GM23248 (cell line): ENCODE data around the gene HOXB3. TPM values are rescaled to one million over a fixed set of nuclear protein-coding genes. Genes with fewer than 3 reads are reported as not detected.
A peak's percentile ranks its signal among the peaks of the same experiment; 100 is the strongest.

Source experiments
- DNase-seq: peaks from one replicate; pipeline ENCODE4 v3.0.0-alpha.2; 2015
- H2AFZ ChIP-seq: fragments of 200-600 bp; sonication (generic); 2 replicates; pipeline ENCODE4 v1.6.1; 2016; ENCODE audit warnings: antibody characterized with exemption
- H3F3A ChIP-seq: fragments of 200-600 bp; sonication (generic); 2 replicates; pipeline ENCODE4 v1.6.1; 2016; ENCODE audit warnings: mild to moderate bottlenecking, antibody characterized with exemption, mixed run types; ENCODE audit not compliant: insufficient read depth
- H3K27ac ChIP-seq: fragments of 200-600 bp; sonication (generic); 2 replicates; pipeline ENCODE4 v1.5.1; 2016; ENCODE audit warnings: mild to moderate bottlenecking
- H3K27me3 ChIP-seq: fragments of 200-600 bp; sonication (generic); replicated peaks from 2 replicates; pipeline ENCODE4 v1.6.1; 2016; ENCODE audit warnings: mild to moderate bottlenecking; ENCODE audit not compliant: insufficient read depth
- H3K36me3 ChIP-seq: fragments of 200-600 bp; sonication (generic); 2 replicates; pipeline ENCODE4 v1.6.1; 2016; ENCODE audit warnings: low read depth, mild to moderate bottlenecking
- H3K4me1 ChIP-seq: fragments of 200-600 bp; sonication (generic); 2 replicates; pipeline ENCODE4 v1.6.1; 2016; ENCODE audit warnings: mild to moderate bottlenecking; ENCODE audit not compliant: insufficient read depth
- H3K4me2 ChIP-seq: fragments of 200-600 bp; sonication (generic); one replicate; pipeline ENCODE4 v1.6.1; 2016; ENCODE audit warnings: mild to moderate bottlenecking; ENCODE audit not compliant: unreplicated experiment
- H3K4me3 ChIP-seq: fragments of 200-600 bp; sonication (generic); 2 replicates; pipeline ENCODE4 v1.5.1; 2016; ENCODE audit warnings: mild to moderate bottlenecking
- H3K79me2 ChIP-seq: fragments of 200-600 bp; sonication (generic); 2 replicates; pipeline ENCODE4 v1.6.1; 2016; ENCODE audit warnings: mild to moderate bottlenecking; ENCODE audit not compliant: insufficient read depth
- H3K9ac ChIP-seq: fragments of 200-600 bp; sonication (generic); 2 replicates; pipeline ENCODE4 v1.6.1; 2016; ENCODE audit warnings: mild to moderate bottlenecking
- H3K9me2 ChIP-seq: fragments of 200-600 bp; sonication (generic); 2 replicates; pipeline ENCODE4 v1.6.1; 2016; ENCODE audit warnings: mixed run types, mild to moderate bottlenecking, moderate library complexity; ENCODE audit not compliant: insufficient read depth
- H3K9me3 ChIP-seq: fragments of 200-600 bp; sonication (generic); one replicate; pipeline ENCODE4 v1.6.1; 2017; ENCODE audit warnings: low read depth
- H4K20me1 ChIP-seq: fragments of 200-600 bp; sonication (generic); 2 replicates; pipeline ENCODE4 v1.6.0; 2016; ENCODE audit not compliant: insufficient read depth
- EZH2 ChIP-seq: fragments of 200-600 bp; sonication (generic); IDR thresholded peaks from 2 replicates; pipeline ENCODE4 v1.6.1; 2018; ENCODE audit warnings: antibody characterized with exemption, mild to moderate bottlenecking; ENCODE audit not compliant: insufficient read depth, poor library complexity, severe bottlenecking
- EZH2phosphoT487 ChIP-seq: fragments of 200-600 bp; sonication (generic); IDR thresholded peaks from 2 replicates; pipeline ENCODE4 v1.6.1; 2018; ENCODE audit warnings: antibody characterized with exemption, moderate library complexity, mild to moderate bottlenecking, low read depth; ENCODE audit not compliant: insufficient read depth
- WGBS, 2 experiments: methylation state at CpG; one replicate each; pipeline ENCODE4 v1.1.6; 2015 to 2017; ENCODE audit warnings: low lambda C conversion rate in 2 of 2, low coverage in 1 of 2; ENCODE audit errors: missing lambda C conversion rate in 2 of 2; 5-methylcytosine and 5-hydroxymethylcytosine counted together
- in situ Hi-C: fragments of 300-500 bp; cut with MboI; formaldehyde crosslinking; loops from 2 replicates; pipeline ENCODE4 v1.15.0; 2020
- microRNA counts: library from miRNA; unstranded; fragments of <30 nt; microRNA quantifications from one replicate; lab custom pipeline; 2016
- microRNA-seq: library from miRNA; unstranded; fragments of <30 nt; microRNA quantifications from one replicate; pipeline ENCODE4, GENCODE V29; 2016; ENCODE audit warnings: borderline number of aligned reads
- polyA plus RNA-seq: library from polyadenylated mRNA; unstranded; fragments of >200 nt; fragmentation: Nextera tagmentation; extraction: Ambion mirVana; gene quantifications from 2 replicates; pipeline ENCODE4 v1.2.1, GENCODE V29; 2016
- small RNA-seq: library from RNA; depleted of rRNA; stranded (forward); fragments of <200 nt; gene quantifications from one replicate; pipeline ENCODE3, GENCODE V24; 2014; ENCODE audit warnings: low read depth, low replicate concordance
- total RNA-seq: library from RNA; depleted of rRNA; stranded (reverse); fragments of >200 nt; shearing (Covaris generic); gene quantifications from 2 replicates; pipeline ENCODE4 v1.2.3, GENCODE V29; 2014; rRNA removed

The HOXB3 gene
- total and polyA plus RNA-seq, 2 experiments from 2014 or later: 1.9 to 2.4 TPM

DNA sequence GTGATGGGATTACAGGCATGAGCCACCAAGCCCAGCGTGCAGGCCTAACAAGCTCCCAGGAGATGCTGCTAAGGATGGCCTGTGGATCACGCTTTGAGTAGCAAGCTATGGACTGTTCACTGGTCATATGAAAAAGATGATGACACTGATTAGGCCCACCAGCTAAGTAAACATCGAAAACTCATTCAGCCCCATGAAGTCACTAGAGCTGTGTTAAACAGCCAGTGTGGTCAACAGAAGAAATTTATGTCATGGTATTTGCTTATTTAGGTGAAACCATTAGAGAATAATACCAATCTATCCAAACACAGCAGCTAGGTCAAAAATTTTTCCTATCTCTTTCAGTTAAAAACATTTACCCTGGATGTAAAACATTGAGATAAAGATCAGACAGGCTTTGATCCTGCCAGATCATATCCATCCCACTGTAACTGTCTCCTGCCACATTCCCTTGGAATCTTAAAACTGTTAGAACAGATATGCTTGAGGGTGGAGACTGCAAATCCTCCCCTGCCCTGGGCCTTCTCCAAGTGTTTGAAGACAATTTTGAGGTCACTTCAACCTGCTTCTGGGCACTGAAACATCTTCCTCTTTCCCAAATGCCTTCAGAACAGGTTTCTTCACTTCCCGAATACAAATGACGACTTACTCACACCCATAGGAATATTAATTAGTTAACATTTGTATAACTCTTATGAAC is 90.2 kb downstream of the HOXB3 start:
- H2AFZ ChIP-seq: no peak overlapping the region
- no peak overlapping the region for H3K4me3 ChIP-seq
- no peak overlapping the region for H3K27ac ChIP-seq
- no peak for TF ChIP-seq EZH2
- no peak for TF ChIP-seq EZH2phosphoT487
- in situ Hi-C loops: no loop called here
- H3K9me2 ChIP-seq: no peaks in the 10 kb centered on the region
- no peak overlapping the region for H3K9ac ChIP-seq
- H3K4me1 ChIP-seq: no peaks in the 10 kb centered on the region
- H3K4me2 ChIP-seq: no peak overlapping the region
- no peaks in the 10 kb centered on the region for H3K36me3 ChIP-seq
- 95 to 98% methylated on average over 5 of the region's 5 CpGs for WGBS, 2 experiments
- no peaks in the 10 kb centered on the region for H3K9me3 ChIP-seq
- H3K79me2 ChIP-seq: no peaks in the 10 kb centered on the region
- H3K27me3 ChIP-seq: no peaks in the 10 kb centered on the region
- no peaks in the 10 kb centered on the region for H4K20me1 ChIP-seq
- DNase-seq: no peak
- no peaks in the 10 kb centered on the region for H3F3A ChIP-seq

DNA sequence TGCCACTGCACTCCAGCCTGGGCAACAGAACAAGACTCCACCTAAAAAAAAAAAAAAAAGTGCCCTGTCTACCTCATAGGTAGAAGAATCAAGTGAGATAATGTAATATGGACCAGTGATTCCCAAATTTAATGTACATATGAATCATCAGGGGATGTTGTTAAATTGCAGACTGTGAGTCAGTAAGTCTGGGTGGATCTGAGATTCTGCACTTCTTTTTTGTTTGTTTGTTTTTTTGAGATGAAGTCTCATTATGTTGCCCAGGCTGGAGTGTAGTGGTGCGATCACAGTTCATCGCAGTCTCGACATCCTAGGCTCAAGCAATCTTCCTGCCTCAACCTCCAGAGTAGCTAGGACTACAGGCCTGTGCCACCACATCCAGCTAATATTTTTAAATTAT is 90.8 kb downstream of the HOXB3 start:
- in situ Hi-C loops: no loop called here
- H3F3A ChIP-seq: peaks cover 6% of the 10 kb centered on the region; the same call in 1 of the 2 replicates
- H2AFZ ChIP-seq: no peak overlapping the region
- no peaks in the 10 kb centered on the region for H3K9me3 ChIP-seq
- H3K4me2 ChIP-seq: no peak overlapping the region
- H3K79me2 ChIP-seq: no peaks in the 10 kb centered on the region
- no peaks in the 10 kb centered on the region for H3K36me3 ChIP-seq
- no peak overlapping the region for H3K9ac ChIP-seq
- H3K4me1 ChIP-seq: 0 out of 2 replicates have a peak, but pooled peaks cover 3% of the 10 kb centered on the region
- H4K20me1 ChIP-seq: no peaks in the 10 kb centered on the region
- H3K27ac ChIP-seq: no peak overlapping the region
- WGBS, 2 experiments: 93 to 98% methylated on average over 3 of the region's 3 CpGs
- peak; percentile 65 for DNase-seq
- no peaks in the 10 kb centered on the region for H3K9me2 ChIP-seq
- H3K4me3 ChIP-seq: no peak overlapping the region
- TF ChIP-seq EZH2phosphoT487 (no peak), EZH2 (no peak)
- no peaks in the 10 kb centered on the region for H3K27me3 ChIP-seq

MicroRNA genes within 50 kb of the gene (microRNA counts, 767-probe panel; counts per million panel counts)
- 6,041 counts per million, percentile 92 among the panel's probes with 10 or more counts for microRNA hsa-miR-10a-5p (lab: Ali Mortazavi, UCI)

Small RNAs within 50 kb of the gene (microRNA-seq; reads per million reads assigned to microRNA genes)
- gene MIR196A1: not detected

Small RNAs within 50 kb of the gene (small RNA-seq; reads per million reads assigned to genes)
- gene MIR196A1: not detected

Other genes with a start within 250 kb of the HOXB3 start
- not detected in 2 replicates for gene SKAP1, start 160.0 kb downstream of the HOXB3 start, total RNA-seq
- gene SKAP1, start 160.0 kb downstream of the HOXB3 start, polyA plus RNA-seq: not detected in 2 replicates
- gene HOXB1, start 59.2 kb downstream of the HOXB3 start, total RNA-seq: not detected in 2 replicates
- not detected in 2 replicates for gene HOXB1, start 59.2 kb downstream of the HOXB3 start, polyA plus RNA-seq
- gene HOXB2, start 45.1 kb downstream of the HOXB3 start, total RNA-seq: 9.6 and 12.1 TPM in 2 replicates
- gene HOXB2, start 45.1 kb downstream of the HOXB3 start, polyA plus RNA-seq: 25.3 and 27.4 TPM in 2 replicates
- 2.2 and 3.3 TPM in 2 replicates for gene HOXB4, start 11.9 kb downstream of the HOXB3 start, total RNA-seq
- 0.54 and 1.2 TPM in 2 replicates for gene HOXB4, start 11.9 kb downstream of the HOXB3 start, polyA plus RNA-seq
- 0.22 TPM in 1 of 2 replicates, not detected in the other for gene HOXB5, start 3.5 kb upstream of the HOXB3 start, total RNA-seq
- 1.3 and 2.0 TPM in 2 replicates for gene HOXB5, start 3.5 kb upstream of the HOXB3 start, polyA plus RNA-seq
- 3.8 and 7.5 TPM in 2 replicates for gene HOXB6, start 14.7 kb upstream of the HOXB3 start, total RNA-seq
- 6.2 and 6.6 TPM in 2 replicates for gene HOXB6, start 14.7 kb upstream of the HOXB3 start, polyA plus RNA-seq
- 7.1 and 11.1 TPM in 2 replicates for gene HOXB7, start 20.8 kb upstream of the HOXB3 start, total RNA-seq
- gene HOXB7, start 20.8 kb upstream of the HOXB3 start, polyA plus RNA-seq: 18.9 and 19.4 TPM in 2 replicates
- gene HOXB8, start 25.1 kb upstream of the HOXB3 start, total RNA-seq: not detected in 2 replicates
- not detected in 2 replicates for gene HOXB8, start 25.1 kb upstream of the HOXB3 start, polyA plus RNA-seq
- gene HOXB9, start 36.1 kb upstream of the HOXB3 start, total RNA-seq: not detected in 2 replicates
- not detected in 2 replicates for gene HOXB9, start 36.1 kb upstream of the HOXB3 start, polyA plus RNA-seq
- not detected in 2 replicates for gene PRAC1, start 132.3 kb upstream of the HOXB3 start, total RNA-seq
- not detected in 2 replicates for gene PRAC1, start 132.3 kb upstream of the HOXB3 start, polyA plus RNA-seq
- not detected in 2 replicates for gene PRAC2, start 132.9 kb upstream of the HOXB3 start, total RNA-seq
- gene PRAC2, start 132.9 kb upstream of the HOXB3 start, polyA plus RNA-seq: not detected in 2 replicates
- not detected in 2 replicates for gene HOXB13, start 138.5 kb upstream of the HOXB3 start, total RNA-seq
- gene HOXB13, start 138.5 kb upstream of the HOXB3 start, polyA plus RNA-seq: not detected in 2 replicates
- not detected in 2 replicates for gene TTLL6, start 227.0 kb upstream of the HOXB3 start, total RNA-seq
- gene TTLL6, start 227.0 kb upstream of the HOXB3 start, polyA plus RNA-seq: not detected in 2 replicates
- 40.9 and 60.6 TPM in 2 replicates for gene CALCOCO2, start 240.8 kb upstream of the HOXB3 start, total RNA-seq
- 92.4 and 101 TPM in 2 replicates for gene CALCOCO2, start 240.8 kb upstream of the HOXB3 start, polyA plus RNA-seq